ENCODE data around the gene WDR44.
"Not testable (repeated sequence)": the region's sequence is repeated elsewhere in the genome, so short reads cannot be mapped to it uniquely, and the experiment has no call there.

Gene WDR44

DNA sequence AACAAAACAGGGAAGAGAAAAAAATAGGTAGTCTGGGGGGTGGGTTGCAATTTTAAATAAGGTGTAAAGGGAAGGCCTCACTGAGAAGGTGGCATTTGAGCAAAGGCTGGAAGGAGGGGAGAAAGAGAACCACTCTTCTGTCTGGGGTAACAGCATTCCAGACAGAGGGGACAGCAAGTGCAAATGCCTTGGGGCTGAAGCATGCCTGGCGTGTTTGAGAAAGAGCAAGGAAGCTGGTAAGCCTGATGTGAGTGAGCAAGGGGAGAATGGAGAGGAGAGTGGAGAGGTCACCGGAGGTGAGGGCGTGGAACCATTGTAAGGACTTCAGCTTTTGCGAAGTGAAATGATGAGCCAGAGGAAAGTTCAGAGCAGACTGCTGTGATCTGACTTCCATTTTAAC lies 130.0 kb downstream of the WDR44 start:
- DNase-seq (ENCODE audit: low read depth in 1 of 2, low spot score in 1 of 2), result no peak

DNA sequence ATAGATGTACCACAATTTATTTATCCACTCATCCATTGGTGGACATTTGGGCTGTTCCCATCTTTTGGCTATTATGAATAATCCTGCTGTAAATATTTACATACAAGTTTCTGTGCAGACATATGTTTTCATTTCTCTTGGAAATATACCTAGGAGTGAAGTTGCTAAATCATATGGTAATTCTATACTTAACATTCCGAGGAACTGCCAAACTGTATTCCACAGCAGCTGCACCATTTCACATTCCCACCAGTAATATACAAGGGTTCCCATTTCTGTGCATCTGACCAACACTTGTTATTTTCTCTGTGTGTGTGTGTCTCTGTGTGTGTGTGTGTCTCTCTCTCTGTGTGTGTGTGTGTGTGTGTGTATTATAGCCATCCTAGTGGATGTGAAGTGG lies 134.3 kb downstream of the WDR44 start:
- no peak for DNase-seq (ENCODE audit: low read depth in 1 of 2, low spot score in 1 of 2)

DNA sequence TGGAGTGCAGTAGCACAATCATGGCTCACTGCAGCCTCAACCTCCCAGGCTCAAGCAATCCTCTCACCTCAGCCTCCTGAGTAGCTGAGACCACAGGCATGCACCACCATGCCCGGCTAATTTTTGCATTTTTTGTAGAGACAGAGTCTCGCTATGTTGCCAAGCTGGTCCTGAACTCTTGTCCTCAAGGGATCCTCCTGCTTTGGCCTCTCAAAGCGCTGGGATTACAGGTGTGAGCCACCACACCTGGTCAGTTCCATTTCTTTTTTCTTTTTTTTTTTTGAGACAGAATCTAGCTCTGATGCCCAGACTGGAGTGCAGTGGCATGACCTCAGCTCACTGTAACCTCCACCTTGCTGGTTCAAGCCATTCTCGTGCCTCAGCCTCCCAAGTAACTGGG lies 136.5 kb downstream of the WDR44 start:
- DNase-seq (ENCODE audit: low read depth in 1 of 2, low spot score in 1 of 2), result not testable (repeated sequence)

DNA sequence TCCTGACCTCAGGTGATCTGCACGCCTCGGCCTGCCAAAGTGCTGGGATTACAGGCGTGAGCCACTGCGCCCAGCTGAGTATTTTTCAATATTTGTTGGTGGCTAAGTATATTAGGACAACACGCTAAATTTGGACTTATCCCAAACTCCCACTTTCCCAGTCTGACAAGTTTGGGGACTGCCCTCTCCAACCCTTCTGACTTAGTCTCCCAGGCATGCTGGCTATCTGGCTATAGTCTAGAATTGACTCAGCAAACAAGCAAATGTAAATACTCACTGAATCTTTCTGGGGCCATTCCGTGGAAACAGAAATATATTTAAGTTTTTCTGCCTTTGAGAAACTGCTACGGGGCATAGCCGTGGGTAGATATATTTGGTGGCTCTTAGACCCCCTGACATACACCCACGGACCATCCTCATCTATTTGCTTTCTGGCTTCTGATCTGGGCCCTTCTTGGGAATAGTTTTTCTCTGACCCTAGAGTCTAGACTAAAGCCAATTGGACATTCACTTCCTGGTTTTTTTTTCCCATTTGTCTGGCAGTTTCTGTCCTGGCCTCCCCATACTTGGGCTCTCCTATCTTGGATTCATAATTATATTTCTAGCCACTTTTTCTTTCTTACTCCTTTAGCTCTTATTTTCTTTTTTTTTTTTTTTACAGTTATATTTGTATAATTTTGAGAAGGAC lies 138.5 kb downstream of the WDR44 start:
- DNase-seq (ENCODE audit: low read depth in 1 of 2, low spot score in 1 of 2), result no peak

DNA sequence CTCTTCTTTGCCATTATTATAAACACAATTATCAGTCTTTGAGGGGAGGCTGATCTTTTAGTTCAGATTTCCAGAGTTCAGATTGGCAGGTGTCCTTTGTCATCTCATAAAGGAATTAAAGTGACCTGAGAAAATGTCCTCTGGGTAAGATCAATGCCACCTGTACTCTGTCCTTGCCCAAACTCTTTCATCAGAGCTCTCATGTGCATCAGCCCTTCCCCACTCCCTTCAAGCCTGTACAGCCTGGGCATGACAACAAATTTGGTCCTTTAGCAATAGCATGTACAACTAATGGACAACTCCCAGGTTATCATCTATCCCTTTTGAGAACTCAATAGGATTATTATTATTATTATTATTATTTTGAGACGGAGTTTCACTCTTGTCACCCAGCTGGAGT lies 140.8 kb downstream of the WDR44 start:
- DNase-seq (ENCODE audit: low read depth in 1 of 2, low spot score in 1 of 2), result not testable (repeated sequence)

DNA sequence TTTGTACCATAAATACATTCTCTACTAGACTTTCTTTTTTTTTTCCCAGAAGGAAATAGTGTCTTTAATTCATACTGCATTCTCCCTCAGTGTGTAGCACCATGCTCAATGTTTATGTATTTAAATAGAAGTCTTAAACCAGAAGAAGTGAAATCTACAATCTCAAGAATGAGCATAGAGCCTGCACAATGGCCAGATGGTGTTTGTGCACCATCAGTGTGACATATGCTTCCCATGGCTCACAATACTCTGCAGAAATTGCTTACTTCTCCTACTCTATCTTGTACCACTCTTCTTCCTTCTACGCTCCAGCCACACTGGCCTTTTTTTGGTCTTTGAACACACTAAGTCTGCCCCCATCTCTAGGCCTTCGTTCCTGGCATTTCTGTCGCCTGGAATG lies 147.1 kb downstream of the WDR44 start:
- no peak for DNase-seq (ENCODE audit: low read depth in 1 of 2, low spot score in 1 of 2)

DNA sequence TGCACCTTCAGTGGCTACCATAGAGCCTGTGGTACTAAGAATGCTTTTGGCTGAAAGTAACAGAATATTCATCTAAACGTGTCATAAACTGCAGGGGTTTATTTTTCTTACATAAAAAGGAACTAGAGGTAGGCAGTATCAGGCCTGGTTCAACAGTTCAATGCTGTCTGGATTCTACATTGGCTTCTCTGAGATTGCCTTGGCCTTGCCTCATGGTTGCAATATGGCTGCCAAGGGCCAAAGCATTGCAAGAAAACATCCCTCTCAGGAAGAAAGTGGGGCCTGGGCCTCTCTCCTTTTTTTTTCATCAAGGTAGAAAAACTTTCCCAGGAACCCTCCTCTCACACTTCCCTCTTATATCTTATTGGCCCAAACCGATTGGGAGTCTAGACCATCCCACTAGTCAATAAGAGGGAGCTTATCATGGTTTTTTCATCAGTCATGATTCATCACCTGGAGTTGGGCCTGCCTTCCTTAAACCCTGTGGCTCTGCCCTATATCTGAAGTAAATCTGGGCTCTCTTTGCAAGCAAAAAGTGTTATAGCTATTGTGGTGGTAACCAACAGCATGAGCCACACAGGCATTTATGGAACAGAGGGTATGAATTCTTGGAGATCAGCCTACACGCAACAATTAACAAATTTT lies 147.9 kb downstream of the WDR44 start:
- DNase-seq (ENCODE audit: low read depth in 1 of 2, low spot score in 1 of 2), result no peak

DNA sequence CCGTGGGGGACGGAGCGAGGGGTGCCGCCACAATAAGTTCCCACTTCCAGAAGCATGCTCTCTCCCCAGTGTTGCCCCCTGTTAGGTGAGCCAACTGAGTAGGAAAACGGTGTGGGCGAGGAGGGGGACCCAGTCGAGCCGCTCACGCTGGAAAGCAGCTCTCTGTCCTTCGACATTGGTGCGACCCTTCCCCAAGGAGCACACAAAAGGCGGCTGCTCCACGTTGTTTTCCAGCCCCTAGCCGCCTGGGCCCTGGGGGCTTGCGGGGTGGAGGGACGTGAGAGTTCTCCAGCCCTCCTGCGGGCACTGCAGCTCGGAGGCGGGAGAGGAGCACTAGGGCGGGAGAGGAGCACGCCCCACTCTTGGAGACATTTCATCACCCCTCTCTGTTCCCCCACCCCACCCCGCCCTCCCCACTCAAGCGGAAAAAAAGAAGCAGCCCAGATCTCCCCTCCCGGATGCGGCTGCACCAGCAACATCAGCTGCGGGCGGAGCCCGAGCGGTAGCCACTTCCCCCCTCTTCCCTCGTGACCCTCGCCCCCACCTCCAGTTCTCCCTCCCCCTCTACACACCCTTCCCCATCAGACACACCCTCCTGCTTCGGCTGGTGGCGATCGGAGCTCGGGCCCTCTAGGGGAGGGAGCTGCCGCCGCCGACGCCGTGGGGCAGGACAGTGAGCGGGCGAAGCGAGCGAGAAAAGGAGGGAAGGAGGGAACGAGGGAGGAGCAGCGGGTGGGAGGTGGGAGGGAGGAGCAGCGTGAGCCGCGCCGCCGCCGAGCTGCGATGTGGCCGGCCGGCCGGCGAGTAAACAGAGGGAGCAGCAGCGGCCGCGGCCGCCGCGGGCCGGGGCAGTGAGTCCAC lies 149.4 kb downstream of the WDR44 start, which contains the start of gene DOCK11:
Gene DOCK11, plus strand, starts transcription at position 755 of the 861 bp plus-strand sequence. CDS start 157 bp downstream, outside the sequence.
- peak; percentile 56 to 65 for DNase-seq (ENCODE audit: low read depth in 1 of 2, low spot score in 1 of 2)

DNA sequence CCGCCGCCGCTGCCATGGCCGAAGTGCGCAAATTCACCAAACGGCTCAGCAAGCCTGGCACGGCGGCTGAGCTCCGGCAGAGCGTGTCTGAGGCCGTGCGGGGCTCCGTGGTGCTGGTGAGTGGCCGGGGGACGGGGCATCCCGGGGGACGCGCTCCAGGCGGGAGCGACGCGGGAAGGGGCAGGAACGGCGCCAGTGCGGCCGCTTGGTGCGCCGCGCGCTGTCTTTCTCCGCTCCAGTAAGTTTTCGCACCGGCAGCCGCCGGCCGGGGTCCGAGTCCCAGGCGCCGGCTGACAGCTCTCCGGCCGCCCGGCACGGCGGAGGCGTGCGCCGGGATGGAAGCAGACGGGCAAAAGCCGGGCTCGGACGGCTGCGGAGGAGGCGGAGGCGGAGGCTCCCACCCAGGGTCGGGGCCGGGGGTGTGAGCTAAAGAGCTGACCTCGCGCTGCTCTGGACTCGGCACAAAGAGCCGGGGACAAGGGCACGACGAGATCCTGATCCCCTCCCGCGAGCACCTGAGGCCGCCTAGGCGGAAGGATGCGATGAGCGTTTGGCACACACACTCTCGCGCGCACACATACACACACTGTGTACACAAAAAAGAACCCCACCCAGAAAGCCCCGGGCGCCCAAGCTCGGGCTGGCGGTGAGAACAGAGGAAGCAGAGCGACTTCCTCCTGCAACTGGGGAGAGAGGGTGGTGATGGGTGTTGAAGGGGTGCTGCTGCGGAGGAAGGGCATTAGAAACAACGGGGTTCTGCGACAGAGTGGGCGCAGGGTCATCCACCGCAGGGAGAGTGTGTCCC lies 150.3 kb downstream of the WDR44 start:
- peak; percentile 35 to 51 for DNase-seq (ENCODE audit: low read depth in 1 of 2, low spot score in 1 of 2)

DNA sequence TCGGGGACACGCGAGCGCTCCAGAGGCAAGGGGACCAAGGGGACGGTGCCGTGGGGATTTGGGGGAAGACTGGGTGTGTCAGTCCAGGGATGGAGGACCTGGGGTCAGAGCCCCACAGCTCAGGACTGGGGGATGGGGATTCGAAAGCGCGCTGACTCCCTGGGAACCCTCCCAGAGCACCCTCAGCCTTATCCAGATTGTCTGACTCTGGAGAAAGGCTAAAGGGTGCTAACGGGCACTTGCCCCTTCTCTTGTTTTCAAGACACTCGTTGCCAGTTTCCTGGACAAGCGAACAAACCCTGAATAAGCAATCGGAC lies 150.8 kb downstream of the WDR44 start:
- no peak for DNase-seq (ENCODE audit: low read depth in 1 of 2, low spot score in 1 of 2)

DNA sequence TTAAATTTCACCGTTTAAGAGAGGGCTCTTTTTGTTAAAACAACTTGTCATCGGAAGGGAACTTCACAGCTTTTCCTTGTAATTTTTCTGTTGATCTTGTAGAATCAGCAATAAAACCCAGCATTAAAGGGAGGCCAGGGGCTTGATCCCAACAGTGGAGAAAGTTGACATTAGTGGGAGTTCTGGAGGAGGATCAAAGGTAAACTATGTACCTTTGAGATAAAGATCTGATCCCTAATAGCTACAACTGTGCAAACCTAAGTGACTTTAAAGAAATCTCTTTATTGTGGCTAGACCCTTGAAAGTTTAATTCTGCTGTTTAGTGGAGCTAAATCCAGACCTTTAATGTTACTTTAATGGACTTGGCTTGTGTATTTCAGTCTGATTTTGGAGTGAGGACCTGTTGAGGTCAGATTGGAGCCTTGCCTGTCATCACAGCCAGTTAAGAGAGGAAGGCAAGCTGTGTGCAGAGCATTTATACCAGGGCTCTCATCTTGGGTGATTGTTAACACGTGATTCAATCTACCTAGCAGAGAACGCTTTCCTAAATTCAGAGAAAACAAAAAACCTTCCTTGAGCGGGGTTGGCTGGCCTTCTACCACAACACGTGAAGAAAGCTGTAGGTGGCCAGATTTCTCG lies 151.4 kb downstream of the WDR44 start:
- no peak for DNase-seq (ENCODE audit: low read depth in 1 of 2, low spot score in 1 of 2)

DNA sequence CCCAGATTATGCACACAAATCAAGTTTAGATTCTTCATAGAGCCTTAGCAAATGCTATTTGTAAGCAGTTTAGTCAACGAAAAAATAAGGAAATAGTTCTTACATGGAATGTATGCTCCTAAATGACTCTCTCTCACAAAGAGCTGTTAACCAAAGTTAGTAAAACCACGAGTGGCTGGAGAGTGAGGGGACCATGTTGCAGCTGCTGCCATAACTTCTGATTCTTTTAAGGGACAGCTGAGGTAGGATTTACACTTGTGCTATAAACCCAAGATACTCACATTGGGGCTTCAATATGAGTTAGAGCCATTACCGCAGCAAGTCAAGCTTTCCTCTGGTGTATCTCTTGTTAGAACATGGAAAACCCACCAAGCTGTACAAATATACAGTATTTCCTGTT lies 152.4 kb downstream of the WDR44 start:
- DNase-seq (ENCODE audit: low read depth in 1 of 2, low spot score in 1 of 2), result no peak

DNA sequence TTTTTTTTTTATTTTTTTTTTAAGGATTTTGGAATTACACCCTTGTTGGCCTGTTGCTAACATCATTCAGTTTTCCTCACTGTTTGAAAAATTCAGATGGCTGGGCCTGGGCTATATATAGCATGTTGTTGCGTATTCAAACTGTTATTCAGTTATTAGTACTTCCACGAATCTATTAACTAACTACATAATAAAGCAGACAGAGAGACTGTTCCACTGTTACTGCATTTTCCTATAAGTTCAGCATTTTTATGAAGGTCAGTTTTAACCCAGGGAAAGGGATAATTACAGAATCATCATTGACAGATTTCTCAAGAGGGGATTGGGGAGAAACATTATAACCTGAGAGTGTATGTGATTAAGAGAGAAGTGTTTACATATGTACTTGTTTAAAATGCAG lies 152.8 kb downstream of the WDR44 start:
- no peak for DNase-seq (ENCODE audit: low read depth in 1 of 2, low spot score in 1 of 2)

DNA sequence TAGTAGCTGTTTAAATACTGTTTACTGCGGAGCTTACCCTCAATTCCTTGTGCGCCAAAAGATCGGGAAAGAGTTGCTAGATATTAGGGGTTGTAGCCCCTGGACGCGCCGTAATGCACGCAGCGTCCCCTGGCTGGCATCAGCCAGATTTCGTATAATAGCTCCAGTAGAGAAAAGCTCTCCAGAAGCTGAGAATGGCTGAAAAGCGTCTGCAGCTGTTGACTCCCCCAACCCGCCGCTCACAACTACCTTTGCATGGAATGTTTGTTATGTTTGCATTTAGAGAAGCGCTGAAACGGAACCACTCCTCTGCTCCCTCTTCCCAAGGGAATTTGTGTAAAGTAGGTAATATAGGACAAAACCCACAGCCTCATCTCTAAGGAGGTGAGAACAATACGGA lies 153.4 kb downstream of the WDR44 start:
- DNase-seq (ENCODE audit: low read depth in 1 of 2, low spot score in 1 of 2), result no peak
